Rectal smooth muscle tissue (tissue), 1 donor: ENCODE data around the gene NTSR2.
A peak's percentile ranks its signal among the peaks of the same experiment; 100 is the strongest.

Experiments used
- H3K27ac ChIP-seq: one replicate; pipeline ENCODE4 v1.7.0; 2013; ENCODE audit warnings: low read depth, low read length, inconsistent platforms
- H3K27me3 ChIP-seq: one replicate; pipeline ENCODE4 v1.7.0; 2013; ENCODE audit warnings: low read length; ENCODE audit not compliant: control insufficient read depth, insufficient read depth
- H3K36me3 ChIP-seq: one replicate; pipeline ENCODE4 v1.7.0; 2013; ENCODE audit warnings: low read length; ENCODE audit not compliant: control insufficient read depth, insufficient read depth
- H3K4me1 ChIP-seq: one replicate; pipeline ENCODE4 v1.7.0; 2013; ENCODE audit warnings: low read length; ENCODE audit not compliant: control insufficient read depth, insufficient read depth
- H3K4me3 ChIP-seq: one replicate; pipeline ENCODE4 v1.7.0; 2013; ENCODE audit warnings: low read length
- H3K9ac ChIP-seq: one replicate; pipeline ENCODE4 v1.7.0; 2013; ENCODE audit warnings: low read length

The NTSR2 gene

GRCh38 chr2:11710210-11710609, 40.2 kb upstream of the NTSR2 start:
- H3K9ac ChIP-seq, result no peak overlapping the region
- H3K27ac ChIP-seq, result peak overlapping the region; percentile 53
- peaks cover 15% of the 10 kb centered on the region for H3K4me1 ChIP-seq
- no peak overlapping the region for H3K4me3 ChIP-seq
- no peaks in the 10 kb centered on the region for H3K27me3 ChIP-seq
- no peaks in the 10 kb centered on the region for H3K36me3 ChIP-seq

GRCh38 chr2:11709293-11709692, 39.3 kb upstream of the NTSR2 start:
- Histone ChIP-seq H3K27me3 (no peaks in the 10 kb centered on the region), H3K4me1 (peaks cover 15% of the 10 kb centered on the region), H3K27ac (no peak overlapping the region), H3K4me3 (no peak overlapping the region), H3K36me3 (no peaks in the 10 kb centered on the region), H3K9ac (no peak overlapping the region)

GRCh38 chr2:11708106-11708505, 38.1 kb upstream of the NTSR2 start:
- Histone ChIP-seq H3K27me3 (no peaks in the 10 kb centered on the region), H3K9ac (no peak overlapping the region), H3K27ac (no peak overlapping the region), H3K4me3 (no peak overlapping the region), H3K36me3 (no peaks in the 10 kb centered on the region), H3K4me1 (peaks cover 15% of the 10 kb centered on the region)

- H3K9ac ChIP-seq, result no peak overlapping the region
- peaks cover 11% of the 10 kb centered on the region for H3K4me1 ChIP-seq
- H3K36me3 ChIP-seq, result no peaks in the 10 kb centered on the region
- H3K27me3 ChIP-seq, result no peaks in the 10 kb centered on the region
- no peak overlapping the region for H3K27ac ChIP-seq
- H3K4me3 ChIP-seq, result no peak overlapping the region
Measured at GRCh38 chr2:11705711-11706110, 35.7 kb upstream of the NTSR2 start.

GRCh38 chr2:11705063-11705462, 35.1 kb upstream of the NTSR2 start:
- Histone ChIP-seq H3K4me1 (peaks cover 5% of the 10 kb centered on the region), H3K27ac (no peak overlapping the region), H3K27me3 (no peaks in the 10 kb centered on the region), H3K36me3 (no peaks in the 10 kb centered on the region), H3K4me3 (no peak overlapping the region), H3K9ac (no peak overlapping the region)

- H3K4me1 ChIP-seq, result no peaks in the 10 kb centered on the region
- no peaks in the 10 kb centered on the region for H3K27me3 ChIP-seq
- no peak overlapping the region for H3K9ac ChIP-seq
- no peak overlapping the region for H3K4me3 ChIP-seq
- no peak overlapping the region for H3K27ac ChIP-seq
- no peaks in the 10 kb centered on the region for H3K36me3 ChIP-seq
Measured at GRCh38 chr2:11703700-11704099, 33.7 kb upstream of the NTSR2 start.

- no peaks in the 10 kb centered on the region for H3K4me1 ChIP-seq
- H3K4me3 ChIP-seq, result no peak overlapping the region
- no peak overlapping the region for H3K27ac ChIP-seq
- no peak overlapping the region for H3K9ac ChIP-seq
- no peaks in the 10 kb centered on the region for H3K27me3 ChIP-seq
- no peaks in the 10 kb centered on the region for H3K36me3 ChIP-seq
Measured at GRCh38 chr2:11702946-11703345, 33.0 kb upstream of the NTSR2 start.

- Histone ChIP-seq H3K36me3 (no peaks in the 10 kb centered on the region), H3K4me1 (peaks cover 8% of the 10 kb centered on the region), H3K27me3 (no peaks in the 10 kb centered on the region), H3K9ac (no peak overlapping the region), H3K27ac (no peak overlapping the region), H3K4me3 (no peak overlapping the region)
Measured at GRCh38 chr2:11701751-11702301, 31.8 kb upstream of the NTSR2 start.

GRCh38 chr2:11701206-11701605, 31.2 kb upstream of the NTSR2 start:
- Histone ChIP-seq H3K4me1 (peaks cover 9% of the 10 kb centered on the region), H3K27me3 (no peaks in the 10 kb centered on the region), H3K9ac (no peak overlapping the region), H3K4me3 (no peak overlapping the region), H3K27ac (no peak overlapping the region), H3K36me3 (no peaks in the 10 kb centered on the region)

GRCh38 chr2:11699686-11700670, 30.0 kb upstream of the NTSR2 start:
- Histone ChIP-seq H3K9ac (no peak overlapping the region), H3K36me3 (no peaks in the 10 kb centered on the region), H3K4me1 (peaks cover 9% of the 10 kb centered on the region), H3K27ac (no peak overlapping the region), H3K27me3 (no peaks in the 10 kb centered on the region), H3K4me3 (no peak overlapping the region)

GRCh38 chr2:11698009-11698922, 28.3 kb upstream of the NTSR2 start:
- no peaks in the 10 kb centered on the region for H3K27me3 ChIP-seq
- H3K4me3 ChIP-seq, result no peak overlapping the region
- H3K9ac ChIP-seq, result no peak overlapping the region
- H3K27ac ChIP-seq, result peak overlapping the region; percentile 49
- H3K4me1 ChIP-seq, result peaks cover 9% of the 10 kb centered on the region
- no peaks in the 10 kb centered on the region for H3K36me3 ChIP-seq
